Activated naive CD8-positive, alpha-beta T cell treated with anti-CD3 and anti-CD28 coated beads for 36 hours (primary cell): Measurements from ENCODE around the gene SPATA2L. TPM values are rescaled to one million over a fixed set of nuclear protein-coding genes. Genes with fewer than 3 reads are reported as not detected.
"Not testable (repeated sequence)": the region's sequence is repeated elsewhere in the genome, so short reads cannot be mapped to it uniquely, and the experiment has no call there.

Source experiments
- DNase-seq: peaks from one replicate; pipeline ENCODE4 v3.0.0; 2021
- H3K27ac Mint-ChIP-seq: one replicate; pipeline ENCODE4 v1.8.0; 2022; ENCODE audit warnings: mild to moderate bottlenecking, moderate library complexity, mixed read lengths
- H3K27me3 Mint-ChIP-seq: one replicate; pipeline ENCODE4 v1.8.0; 2022; ENCODE audit warnings: mild to moderate bottlenecking, mixed read lengths
- H3K36me3 Mint-ChIP-seq: one replicate; pipeline ENCODE4 v1.8.0; 2021; ENCODE audit warnings: mild to moderate bottlenecking, mixed read lengths
- H3K4me1 Mint-ChIP-seq: one replicate; pipeline ENCODE4 v1.8.0; 2021; ENCODE audit warnings: mixed read lengths
- H3K4me3 Mint-ChIP-seq: one replicate; pipeline ENCODE4 v1.8.0; 2022; ENCODE audit warnings: mild to moderate bottlenecking, moderate library complexity, mixed read lengths
- H3K9me3 Mint-ChIP-seq: one replicate; pipeline ENCODE4 v1.8.0; 2022; ENCODE audit warnings: mixed read lengths
- total RNA-seq, 2 experiments: library from RNA; stranded (reverse); gene quantifications; one replicate each; pipeline ENCODE4 v1.2.3, GENCODE V29; 2021

SPATA2L gene
- total RNA-seq, 2 experiments from 2014 or later, result 3.2 to 3.3 TPM

GRCh38 chr16:89700649-89701424 lies 668 bp downstream of the SPATA2L start:
- H3K9me3 Mint-ChIP-seq, result no peaks in the 10 kb centered on the region
- H3K4me1 Mint-ChIP-seq, result peaks cover 13% of the 10 kb centered on the region
- peak; percentile 74 for DNase-seq
- peaks cover 1% of the 10 kb centered on the region for H3K36me3 Mint-ChIP-seq
- peak overlapping the region; percentile 77 for H3K4me3 Mint-ChIP-seq
- no peaks in the 10 kb centered on the region for H3K27me3 Mint-ChIP-seq
- H3K27ac Mint-ChIP-seq, result peak overlapping the region; percentile 34

GRCh38 chr16:89700100-89700648 lies 1.3 kb downstream of the SPATA2L start:
- H3K9me3 Mint-ChIP-seq, result no peaks in the 10 kb centered on the region
- no peaks in the 10 kb centered on the region for H3K27me3 Mint-ChIP-seq
- peak; percentile 96 for DNase-seq
- H3K4me3 Mint-ChIP-seq, result peak overlapping the region; percentile 59
- peaks cover 12% of the 10 kb centered on the region for H3K4me1 Mint-ChIP-seq
- H3K27ac Mint-ChIP-seq, result peak overlapping the region; percentile 34
- H3K36me3 Mint-ChIP-seq, result peaks cover 1% of the 10 kb centered on the region

GRCh38 chr16:89699629-89700099 lies 1.8 kb downstream of the SPATA2L start:
- H3K4me1 Mint-ChIP-seq, result peaks cover 12% of the 10 kb centered on the region
- not testable (repeated sequence) for H3K27ac Mint-ChIP-seq, H3K4me3 Mint-ChIP-seq, DNase-seq, H3K36me3 Mint-ChIP-seq, H3K27me3 Mint-ChIP-seq, H3K9me3 Mint-ChIP-seq

GRCh38 chr16:89698717-89699116 lies 2.8 kb downstream of the SPATA2L start:
- H3K4me1 Mint-ChIP-seq, result peaks cover 12% of the 10 kb centered on the region
- DNase-seq, H3K27me3 Mint-ChIP-seq, H3K9me3 Mint-ChIP-seq, H3K36me3 Mint-ChIP-seq, H3K4me3 Mint-ChIP-seq, H3K27ac Mint-ChIP-seq: not testable (repeated sequence)

- Mint-ChIP-seq H3K27me3 (no peaks in the 10 kb centered on the region), H3K4me1 (peaks cover 12% of the 10 kb centered on the region), H3K4me3 (no peak overlapping the region), H3K27ac (no peak overlapping the region), H3K9me3 (no peaks in the 10 kb centered on the region), H3K36me3 (peaks cover 1% of the 10 kb centered on the region)
- DNase-seq, result no peak
These were observed 3.7 kb downstream of the SPATA2L start for GRCh38 chr16:89697616-89698331.

GRCh38 chr16:89697161-89697615 lies 4.3 kb downstream of the SPATA2L start:
- no peak overlapping the region for H3K4me3 Mint-ChIP-seq
- no peak overlapping the region for H3K27ac Mint-ChIP-seq
- H3K9me3 Mint-ChIP-seq, result no peaks in the 10 kb centered on the region
- peaks cover 7% of the 10 kb centered on the region for H3K4me1 Mint-ChIP-seq
- no peak for DNase-seq
- H3K36me3 Mint-ChIP-seq, result peaks cover 1% of the 10 kb centered on the region
- H3K27me3 Mint-ChIP-seq, result no peaks in the 10 kb centered on the region

GRCh38 chr16:89696670-89697128 lies 4.8 kb downstream of the SPATA2L start:
- no peak overlapping the region for H3K4me3 Mint-ChIP-seq

GRCh38 chr16:89695875-89696669 lies 5.4 kb downstream of the SPATA2L start:
- DNase-seq, result no peak
- H3K9me3 Mint-ChIP-seq, result no peaks in the 10 kb centered on the region
- H3K36me3 Mint-ChIP-seq, result peaks cover 1% of the 10 kb centered on the region
- no peak overlapping the region for H3K4me3 Mint-ChIP-seq
- H3K27ac Mint-ChIP-seq, result no peak overlapping the region
- H3K4me1 Mint-ChIP-seq, result peaks cover 6% of the 10 kb centered on the region
- H3K27me3 Mint-ChIP-seq, result no peaks in the 10 kb centered on the region

More at GRCh38 chr16:89696670-89697128, 4.8 kb downstream of the SPATA2L start:
- H3K36me3 Mint-ChIP-seq, result peaks cover 1% of the 10 kb centered on the region
- DNase-seq, result no peak
- H3K27ac Mint-ChIP-seq, result no peak overlapping the region
- H3K9me3 Mint-ChIP-seq, result no peaks in the 10 kb centered on the region
- peaks cover 6% of the 10 kb centered on the region for H3K4me1 Mint-ChIP-seq
- no peaks in the 10 kb centered on the region for H3K27me3 Mint-ChIP-seq

- no peak overlapping the region for H3K27ac Mint-ChIP-seq
- H3K4me3 Mint-ChIP-seq, result no peak overlapping the region
- DNase-seq, result no peak
- H3K27me3 Mint-ChIP-seq, result no peaks in the 10 kb centered on the region
- H3K4me1 Mint-ChIP-seq, result peaks cover 6% of the 10 kb centered on the region
- peaks cover 4% of the 10 kb centered on the region for H3K36me3 Mint-ChIP-seq
- H3K9me3 Mint-ChIP-seq, result no peaks in the 10 kb centered on the region
These were observed 6.2 kb downstream of the SPATA2L start for GRCh38 chr16:89695086-89695874.

GRCh38 chr16:89694784-89695085 lies 6.8 kb downstream of the SPATA2L start:
- not testable (repeated sequence) for H3K4me3 Mint-ChIP-seq, H3K27me3 Mint-ChIP-seq, H3K9me3 Mint-ChIP-seq, DNase-seq, H3K4me1 Mint-ChIP-seq, H3K27ac Mint-ChIP-seq, H3K36me3 Mint-ChIP-seq

GRCh38 chr16:89693931-89694783 lies 7.3 kb downstream of the SPATA2L start:
- Mint-ChIP-seq H3K27me3 (no peaks in the 10 kb centered on the region), H3K36me3 (peaks cover 7% of the 10 kb centered on the region), H3K9me3 (no peaks in the 10 kb centered on the region), H3K4me1 (no peaks in the 10 kb centered on the region), H3K4me3 (no peak overlapping the region), H3K27ac (no peak overlapping the region)
- no peak for DNase-seq

- Mint-ChIP-seq H3K4me3 (no peak overlapping the region), H3K27me3 (no peaks in the 10 kb centered on the region), H3K36me3 (peaks cover 6% of the 10 kb centered on the region), H3K4me1 (peaks cover 2% of the 10 kb centered on the region), H3K27ac (no peak overlapping the region), H3K9me3 (no peaks in the 10 kb centered on the region)
- no peak for DNase-seq
These were observed 8.2 kb downstream of the SPATA2L start for GRCh38 chr16:89693289-89693731.

GRCh38 chr16:89691986-89692569 lies 9.4 kb downstream of the SPATA2L start:
- Mint-ChIP-seq H3K9me3 (no peaks in the 10 kb centered on the region), H3K27ac (no peak overlapping the region), H3K4me3 (no peak overlapping the region), H3K27me3 (no peaks in the 10 kb centered on the region), H3K4me1 (peaks cover 10% of the 10 kb centered on the region), H3K36me3 (peaks cover 12% of the 10 kb centered on the region)
- DNase-seq, result no peak
